Embryonic facial prominence (tissue), 1 donor: ENCODE measurements around the gene TMEM179.
"Not testable (repeated sequence)": the region's sequence is repeated elsewhere in the genome, so short reads cannot be mapped to it uniquely, and the experiment has no call there.

Experiments used
- DNase-seq: peaks from one replicate; pipeline ENCODE4 v3.0.0-alpha.2; 2016; ENCODE audit errors: extremely low spot score

Gene TMEM179

GRCh38 chr14:104586832-104587620 is 17.5 kb downstream of the TMEM179 start:
- no peak for DNase-seq

DNA sequence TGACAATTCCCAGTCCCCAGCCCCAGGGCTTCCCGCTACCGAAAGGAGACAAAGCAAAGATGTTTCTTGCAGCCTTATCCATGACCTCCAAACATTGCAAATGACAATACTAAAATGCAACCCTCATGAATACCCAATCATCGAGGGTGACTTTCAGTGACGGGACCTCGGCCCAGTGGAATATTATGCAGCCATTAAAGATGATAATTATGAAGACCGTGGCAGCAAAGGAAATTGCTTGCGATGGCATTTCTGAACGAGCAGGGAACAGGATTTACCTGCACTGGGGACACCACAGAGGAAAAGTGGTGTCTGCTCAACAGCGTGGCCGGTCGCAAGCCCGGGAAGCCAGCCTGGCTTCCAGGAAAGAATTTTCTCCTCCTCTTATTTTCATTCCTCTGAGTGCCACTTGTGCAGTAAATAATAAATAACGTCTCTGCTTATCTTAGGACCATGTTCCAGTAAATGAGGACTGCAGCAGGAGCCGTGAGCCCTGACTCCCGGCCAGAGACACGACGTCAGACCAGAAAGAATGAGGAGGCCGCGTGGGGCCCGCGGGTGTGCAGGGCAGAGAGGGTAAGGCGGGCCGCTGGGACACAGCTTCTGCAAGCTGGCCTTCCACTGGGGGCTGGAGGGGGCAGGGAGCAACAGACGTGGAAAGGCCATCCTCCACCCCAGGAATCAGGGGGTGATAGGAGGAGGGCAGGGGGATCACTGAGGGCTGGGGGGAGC is 18.4 kb downstream of the TMEM179 start:
- no peak for DNase-seq

- DNase-seq: no peak
Measured at GRCh38 chr14:104584557-104584956, 20.0 kb downstream of the TMEM179 start.

DNA sequence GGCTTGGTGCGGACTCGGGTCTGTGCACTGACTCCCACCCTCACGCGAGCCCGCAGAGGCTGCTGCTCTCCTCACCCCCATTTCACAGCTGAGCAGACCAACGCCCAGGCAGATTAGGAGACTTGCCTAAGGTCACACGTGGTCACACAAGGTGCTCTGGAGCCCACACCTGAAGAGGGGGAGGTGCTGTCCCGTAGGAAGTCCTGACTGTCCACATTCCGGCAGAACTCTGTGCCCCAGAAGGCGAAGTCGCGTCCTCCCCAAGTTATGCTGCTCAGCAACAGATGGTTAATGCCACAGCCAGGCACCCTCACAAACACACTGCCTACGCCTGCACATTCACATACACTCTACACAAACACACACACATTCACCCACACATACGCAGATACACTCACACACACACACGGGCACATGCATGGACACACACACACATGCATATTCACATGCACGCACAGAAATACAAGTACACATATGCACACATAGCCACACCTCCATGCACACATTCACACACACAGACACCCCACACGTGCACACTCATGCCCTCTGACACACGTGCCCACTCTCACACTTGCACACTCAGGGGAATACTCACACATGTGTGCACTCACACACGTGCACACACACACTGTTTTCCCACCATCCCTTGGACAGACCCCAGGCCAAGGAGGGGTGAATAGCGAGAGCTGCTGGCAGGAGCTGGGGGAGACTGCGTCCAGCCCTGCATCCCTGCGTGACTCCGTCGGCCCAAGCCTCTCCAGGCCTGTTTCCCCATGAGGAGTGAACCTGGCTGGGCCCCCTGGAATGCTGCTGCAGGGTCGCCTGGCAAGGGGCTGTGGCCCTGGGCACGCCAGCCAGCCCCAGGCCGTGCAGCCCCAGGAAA is 20.9 kb downstream of the TMEM179 start:
- DNase-seq: no peak

DNA sequence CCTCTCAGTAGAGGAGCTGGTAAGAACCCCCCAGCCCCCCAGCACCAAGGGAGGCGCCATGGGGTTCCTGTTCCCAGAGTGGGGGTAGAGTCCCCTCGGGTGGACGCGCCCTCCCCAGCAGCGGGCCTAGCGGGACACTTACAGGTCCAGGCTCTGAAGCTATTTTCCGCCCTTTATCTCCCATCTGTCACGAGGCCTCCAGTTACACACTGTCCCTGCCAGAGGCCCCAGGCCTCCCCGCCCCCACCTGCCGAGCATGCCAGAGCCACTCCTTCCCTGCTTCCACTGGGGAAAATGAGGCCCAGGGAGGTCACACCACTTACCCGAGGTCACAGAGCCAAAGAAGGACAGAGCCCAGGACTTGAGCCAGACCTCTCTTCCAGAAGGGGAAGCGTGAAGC is 21.9 kb downstream of the TMEM179 start:
- no peak for DNase-seq

- no peak for DNase-seq
Measured at GRCh38 chr14:104582005-104582404, 22.6 kb downstream of the TMEM179 start.

DNA sequence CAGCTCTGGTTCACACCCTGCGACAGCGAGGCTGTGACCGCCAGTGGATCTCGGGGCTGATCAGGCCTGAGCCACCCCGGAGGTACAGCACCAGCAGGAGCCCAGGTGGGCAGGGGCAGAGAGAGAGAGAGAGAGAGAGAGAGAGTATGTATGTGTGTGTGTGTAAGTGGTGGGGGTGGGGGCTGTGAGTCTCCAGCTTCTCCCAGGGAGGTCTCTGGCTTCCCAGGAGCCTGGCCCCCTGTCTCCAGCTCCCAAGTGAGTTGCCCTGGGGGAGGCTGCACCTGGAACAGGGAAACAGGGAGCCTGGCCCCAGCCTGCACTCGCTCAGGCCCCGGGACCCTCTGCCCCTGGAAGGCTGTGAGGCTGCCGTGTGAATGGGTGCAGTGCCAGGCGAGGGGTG is 23.1 kb downstream of the TMEM179 start:
- DNase-seq: no peak

GRCh38 chr14:104580961-104581360 is 23.6 kb downstream of the TMEM179 start:
- no peak for DNase-seq

GRCh38 chr14:104579939-104580338 is 24.6 kb downstream of the TMEM179 start:
- not testable (repeated sequence) for DNase-seq

- no peak for DNase-seq
Measured at GRCh38 chr14:104579507-104579906, 25.1 kb downstream of the TMEM179 start, which contains the start of gene C14orf180. C14orf180 (plus strand) TSS chr14:104579764; CDS start chr14:104586431, 6,667 bp downstream.

DNA sequence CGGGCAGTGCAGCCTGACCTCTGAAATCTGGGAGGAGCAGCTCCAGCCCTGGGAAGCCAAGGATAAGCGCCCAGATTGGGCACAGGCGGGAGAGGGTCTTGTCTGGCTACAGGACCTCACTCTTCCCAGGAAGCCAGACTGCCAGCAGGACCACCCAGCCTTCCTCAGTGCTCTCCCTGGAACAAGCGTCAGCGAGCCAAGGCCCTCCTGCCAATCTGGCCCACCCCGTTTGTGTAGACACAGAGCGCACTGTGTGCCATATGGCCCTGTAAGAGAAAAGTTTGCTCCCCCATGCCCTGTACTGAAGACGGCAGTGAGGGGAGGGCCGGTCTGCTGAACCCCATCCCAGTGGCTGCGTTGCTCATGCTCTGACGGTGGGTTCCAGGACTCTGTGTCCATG is 26.3 kb downstream of the TMEM179 start:
- no peak for DNase-seq

DNA sequence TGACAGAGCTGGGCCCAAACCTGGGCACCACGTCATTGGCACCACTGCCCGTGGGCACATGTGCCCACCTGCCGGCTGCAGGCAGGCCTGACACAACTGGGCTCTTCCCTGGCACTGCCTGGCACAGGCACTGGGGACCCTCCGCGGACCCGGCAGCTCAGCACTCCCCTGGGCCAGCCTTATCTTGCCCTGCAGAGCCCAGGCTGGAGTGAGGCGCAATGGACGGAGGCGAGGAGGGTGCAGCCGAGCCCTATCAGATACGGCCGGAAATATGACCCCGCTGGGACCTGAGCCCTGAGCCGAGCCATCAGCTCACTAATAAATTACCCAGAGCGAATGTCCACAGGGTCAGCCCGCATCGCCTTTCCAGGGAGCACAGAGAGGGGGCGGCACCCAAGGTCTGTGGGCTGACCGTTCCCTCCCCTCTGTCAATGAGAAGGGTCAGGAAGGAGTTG is 26.7 kb downstream of the TMEM179 start:
- no peak for DNase-seq

DNA sequence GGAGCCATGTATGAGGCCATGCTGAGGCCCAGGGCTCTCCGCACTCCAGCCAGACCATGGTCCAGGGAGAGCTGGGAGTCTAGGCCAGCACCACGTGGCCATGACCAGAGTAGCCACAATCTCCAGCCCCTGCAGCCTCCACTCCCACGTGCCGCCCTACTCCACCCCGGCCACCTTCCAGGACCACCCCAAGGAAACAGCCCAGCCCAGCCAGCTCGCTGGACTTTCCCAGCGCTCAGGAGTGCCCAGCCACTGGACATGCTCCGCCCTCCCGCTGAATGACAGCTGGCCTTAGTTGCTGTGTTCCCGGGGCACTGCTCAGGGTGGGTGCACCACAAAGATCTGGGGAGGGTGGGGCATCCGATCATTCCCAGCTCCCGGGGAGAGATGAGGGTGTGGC is 27.1 kb downstream of the TMEM179 start:
- no peak for DNase-seq

- no peak for DNase-seq
Measured at GRCh38 chr14:104576970-104577332, 27.6 kb downstream of the TMEM179 start.

DNA sequence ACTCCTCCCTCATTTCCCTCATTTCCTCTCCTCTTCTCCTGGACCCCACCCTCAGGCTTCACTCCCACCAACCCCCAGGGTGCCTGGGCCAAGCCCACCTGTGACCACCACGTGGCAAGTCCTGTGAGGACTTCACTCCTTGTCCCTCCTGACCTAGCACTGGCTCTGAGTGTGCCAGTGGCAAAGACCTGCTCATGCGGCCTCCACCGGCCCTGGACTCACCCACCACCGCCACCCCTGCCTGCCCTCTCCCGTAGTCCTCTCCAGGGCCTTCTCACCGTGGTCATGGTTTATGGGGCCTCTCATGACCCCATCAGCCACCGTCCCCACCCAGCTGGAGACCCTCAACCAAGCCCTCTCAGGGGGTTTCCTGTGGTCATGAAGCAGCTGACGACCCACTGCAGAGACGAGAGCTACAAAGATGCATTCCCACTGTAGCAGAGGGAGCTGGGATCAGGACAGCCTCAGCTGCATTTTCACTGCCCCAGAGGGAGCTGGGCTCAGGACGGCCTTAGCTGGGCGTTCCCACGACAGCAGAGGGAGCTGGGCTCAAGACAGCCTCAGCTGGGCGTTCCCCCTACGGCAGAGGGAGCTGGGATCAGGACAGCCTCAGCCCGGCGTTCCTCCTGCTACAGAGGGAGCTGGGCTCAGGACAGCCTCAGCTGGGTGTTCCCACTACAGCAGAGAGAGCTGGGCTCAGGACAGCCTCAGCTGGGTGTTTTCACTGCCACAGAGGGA is 28.2 kb downstream of the TMEM179 start:
- no peak for DNase-seq

- no peak for DNase-seq
Measured at GRCh38 chr14:104574978-104575583, 29.5 kb downstream of the TMEM179 start.

GRCh38 chr14:104574536-104574935 is 30.0 kb downstream of the TMEM179 start:
- DNase-seq: no peak

DNA sequence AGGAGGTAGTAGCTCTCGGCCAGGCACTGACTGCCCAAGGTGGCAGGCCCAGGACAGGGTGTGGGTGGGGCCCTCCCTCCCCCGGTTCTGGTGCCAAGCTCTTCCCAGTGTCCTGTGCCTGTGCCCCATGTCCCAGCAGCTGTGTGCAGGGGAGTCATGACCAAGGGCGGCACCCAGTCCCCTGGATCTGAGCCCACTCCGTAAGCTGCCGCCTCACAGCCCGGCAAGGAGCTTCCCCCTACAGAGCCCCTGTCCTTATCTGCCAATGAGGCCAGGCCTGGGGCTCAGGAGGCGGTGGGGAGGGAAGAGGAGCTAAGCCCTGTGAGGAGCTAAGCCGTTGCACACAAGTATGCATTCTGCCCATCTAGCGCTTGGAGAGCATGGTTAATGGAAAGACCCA is 30.6 kb downstream of the TMEM179 start:
- DNase-seq: peak; percentile 29

GRCh38 chr14:104572668-104573067 is 31.9 kb downstream of the TMEM179 start:
- no peak for DNase-seq

- no peak for DNase-seq
Measured at GRCh38 chr14:104572024-104572626, 32.4 kb downstream of the TMEM179 start.

DNA sequence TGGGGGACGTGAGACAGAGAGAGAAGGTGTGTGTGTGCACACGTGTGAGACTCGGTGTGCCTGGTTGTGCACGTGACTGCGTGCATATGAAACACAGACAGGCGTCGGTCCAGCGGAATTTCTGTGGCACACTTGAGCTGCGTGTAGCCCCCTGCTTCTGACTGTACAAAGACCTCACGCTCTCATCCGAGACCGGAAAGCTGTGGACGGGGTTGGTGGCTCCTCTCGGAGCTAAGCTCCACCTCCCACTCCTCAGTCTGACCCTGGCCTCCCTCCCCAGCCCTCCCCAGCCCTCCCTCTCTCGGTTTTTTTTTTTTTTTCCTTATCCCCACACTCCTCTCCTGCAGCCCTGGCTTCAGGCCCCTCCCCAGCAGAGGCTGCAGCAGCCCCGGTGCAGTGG is 33.3 kb downstream of the TMEM179 start:
- DNase-seq: no peak
